Epithelial cell of proximal tubule (primary cell): ENCODE measurements around the gene TP73. TPM values are rescaled to one million over a fixed set of nuclear protein-coding genes. Genes with fewer than 3 reads are reported as not detected.

Experiments used
- DNase-seq: peaks from one replicate; pipeline ENCODE4 v3.0.0-alpha.2; 2011; ENCODE audit warnings: low read depth
- H3K4me3 ChIP-seq: 2 replicates; pipeline ENCODE4 v1.5.1; 2011; ENCODE audit warnings: low read depth, mild to moderate bottlenecking, low read length
- CTCF ChIP-seq: conservative IDR thresholded peaks from 2 replicates; pipeline ENCODE4 v1.5.1; 2012; ENCODE audit warnings: low read depth, mild to moderate bottlenecking, low read length
- total RNA-seq: library from RNA; depleted of rRNA; stranded (reverse); fragments of >200 nt; gene quantifications from 2 replicates; pipeline ENCODE4 v1.2.3, GENCODE V29; 2015

The TP73 gene
- total RNA-seq, 1 donor from 2014 or later, result not detected

GRCh38 chr1:3749512-3749911 is 97.2 kb downstream of the TP73 start:
- TF ChIP-seq CTCF, result no peak
- no peak for DNase-seq
- H3K4me3 ChIP-seq, result no peak overlapping the region

GRCh38 chr1:3750741-3751140 is 98.4 kb downstream of the TP73 start:
- DNase-seq, result no peak
- no peak overlapping the region for H3K4me3 ChIP-seq
- no peak for TF ChIP-seq CTCF

GRCh38 chr1:3752400-3752945 is 100.2 kb downstream of the TP73 start, which contains the start of gene CCDC27:
CCDC27 (plus strand) TSS chr1:3752450; CDS start chr1:3752482, 32 bp downstream.
- no peak within 1 kb of the TSS for H3K4me3 ChIP-seq
- TF ChIP-seq CTCF, result no peak
- DNase-seq, result no peak

GRCh38 chr1:3753656-3754454 is 101.5 kb downstream of the TP73 start:
- no peak overlapping the region for H3K4me3 ChIP-seq

GRCh38 chr1:3756394-3756793 is 104.1 kb downstream of the TP73 start:
- DNase-seq, result no peak
- TF ChIP-seq CTCF, result no peak
- no peak overlapping the region for H3K4me3 ChIP-seq

More at GRCh38 chr1:3753656-3754454, 101.5 kb downstream of the TP73 start:
- no peak for TF ChIP-seq CTCF
- DNase-seq, result no peak

GRCh38 chr1:3759164-3759563 is 106.8 kb downstream of the TP73 start:
- no peak for DNase-seq
- no peak for TF ChIP-seq CTCF
- H3K4me3 ChIP-seq, result no peak overlapping the region
